Thyroid gland (tissue), 4 donors: ENCODE measurements around the gene RAMP3.

ENCODE experiments used
- CTCF ChIP-seq, 6 experiments: fragments of 200-600 bp in 3 of 6; fragments of 450-650 bp in 3 of 6; sonication (generic) in 3 of 6; IDR thresholded peaks; one replicate each; pipeline ENCODE4 v1.5.1; 2016 to 2019; ENCODE audit warnings: antibody characterized with exemption in 6 of 6, mild to moderate bottlenecking in 2 of 6, inconsistent platforms in 1 of 6, moderate library complexity in 1 of 6
- POLR2A ChIP-seq, 2 donors: fragments of 450-650 bp; IDR thresholded peaks; one replicate each; pipeline ENCODE4 v1.6.1; 2017; ENCODE audit warnings: antibody characterized with exemption in 2 of 2, mild to moderate bottlenecking in 2 of 2, moderate library complexity in 1 of 2

- no peak for TF ChIP-seq CTCF (IDR thresholded peaks at IDR 0.05)
- TF ChIP-seq POLR2A (IDR thresholded peaks at IDR 0.05) = no peak
These were observed 41.9 kb downstream of the RAMP3 start for GRCh38 chr7:45199506-45199905.
